HK-2 (cell line): Measurements from ENCODE around the gene LEPR.
A peak's percentile ranks its signal among the peaks of the same experiment; 100 is the strongest.

ENCODE experiments used
- DNase-seq: peaks from one replicate; pipeline ENCODE4 v3.0.0-alpha.2; 2018; ENCODE audit not compliant: unreplicated experiment

Gene LEPR

DNA sequence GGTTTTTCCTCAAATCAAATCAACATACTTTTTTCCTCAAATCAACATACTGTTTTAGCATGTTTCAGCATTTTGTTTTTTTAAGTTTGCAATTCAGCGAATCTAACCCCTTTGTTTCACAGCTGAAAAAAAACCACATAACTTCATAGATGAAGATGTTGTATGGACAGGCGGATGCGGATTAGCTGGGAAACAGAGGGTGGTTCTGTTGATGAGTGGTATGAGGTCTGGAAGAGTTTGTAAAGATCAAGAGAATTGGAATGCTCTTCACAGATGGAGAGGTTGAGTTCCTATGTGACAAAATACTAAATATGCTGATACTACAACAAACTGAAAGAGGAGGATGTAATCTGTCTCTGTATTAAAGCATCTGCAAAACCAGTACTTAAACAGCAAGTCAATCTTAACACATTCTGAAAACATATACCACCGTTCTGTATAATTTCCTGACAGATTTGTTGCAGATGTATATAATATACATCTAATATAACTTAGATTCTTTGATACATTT is 10.6 kb upstream of the LEPR start:
- DNase-seq = no peak

DNA sequence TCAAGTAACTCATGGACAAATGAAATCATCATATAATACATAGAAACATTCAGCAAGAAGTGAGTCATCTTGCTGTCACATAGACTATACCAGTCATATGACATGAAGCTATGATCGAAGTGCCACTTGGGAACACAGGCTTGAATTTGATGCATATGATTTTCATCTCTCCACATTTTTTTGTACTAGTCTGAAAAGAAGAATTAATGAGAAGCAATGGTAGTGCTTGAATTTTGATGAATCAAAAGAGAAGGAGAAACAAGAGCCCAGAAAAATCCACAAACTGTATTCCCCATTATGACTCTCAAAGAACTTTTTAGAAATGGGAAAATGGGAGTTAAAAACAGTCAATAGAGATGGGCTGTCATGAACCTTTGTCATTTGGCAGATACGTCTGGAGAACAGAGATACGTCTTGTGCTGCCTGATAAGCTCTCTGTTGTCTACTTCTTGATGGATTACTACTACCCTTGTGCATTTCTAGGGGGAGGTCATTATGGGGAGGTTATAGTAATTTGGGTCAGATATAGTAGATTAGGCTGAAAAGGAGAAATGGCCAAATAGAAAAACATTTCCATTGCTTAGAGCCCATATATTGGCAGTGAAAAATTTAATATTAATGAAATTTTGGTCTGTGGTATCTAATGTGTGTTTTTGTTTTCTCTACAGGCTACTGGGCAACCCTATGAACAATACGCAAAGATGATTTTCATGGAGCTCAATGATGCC is 8.0 kb upstream of the LEPR start:
- no peak for DNase-seq

DNA sequence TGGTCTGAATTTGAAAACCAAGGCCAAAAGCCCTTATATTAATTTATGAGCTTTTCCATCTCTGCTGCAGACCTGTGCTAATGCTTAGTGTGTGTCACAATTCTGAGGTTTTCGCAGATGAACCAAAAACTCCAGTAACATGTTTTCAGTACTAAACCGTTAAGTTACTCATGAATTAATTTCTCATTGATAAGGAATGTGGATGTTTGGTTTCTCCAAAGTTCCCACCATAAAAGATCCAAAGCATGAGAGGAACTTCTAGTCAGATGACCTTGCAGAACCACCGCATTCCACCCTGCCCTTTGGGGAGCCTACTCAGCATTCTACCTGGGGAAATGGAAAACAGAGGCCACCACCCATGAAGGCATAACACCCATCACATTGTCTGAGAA is 7.5 kb upstream of the LEPR start:
- DNase-seq = peak; percentile 70

DNA sequence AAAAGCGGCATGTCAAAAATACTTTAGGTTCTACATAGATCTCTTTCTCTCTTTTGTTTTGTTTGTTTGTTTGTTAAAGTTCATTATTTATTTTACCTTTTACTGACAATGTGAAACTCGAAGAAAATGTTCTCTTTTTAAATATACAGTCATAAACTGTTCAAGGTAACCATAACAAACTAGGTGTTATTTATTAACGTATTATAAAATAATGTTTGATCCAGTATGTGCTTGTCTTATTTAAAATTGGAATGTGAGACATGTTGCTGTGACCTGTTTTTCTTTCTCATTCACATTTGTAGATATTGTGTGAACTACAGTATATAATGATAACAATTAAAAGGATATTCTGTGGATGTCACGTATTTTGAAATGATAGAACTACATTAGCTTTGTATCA is 5.9 kb upstream of the LEPR start:
- no peak for DNase-seq

DNA sequence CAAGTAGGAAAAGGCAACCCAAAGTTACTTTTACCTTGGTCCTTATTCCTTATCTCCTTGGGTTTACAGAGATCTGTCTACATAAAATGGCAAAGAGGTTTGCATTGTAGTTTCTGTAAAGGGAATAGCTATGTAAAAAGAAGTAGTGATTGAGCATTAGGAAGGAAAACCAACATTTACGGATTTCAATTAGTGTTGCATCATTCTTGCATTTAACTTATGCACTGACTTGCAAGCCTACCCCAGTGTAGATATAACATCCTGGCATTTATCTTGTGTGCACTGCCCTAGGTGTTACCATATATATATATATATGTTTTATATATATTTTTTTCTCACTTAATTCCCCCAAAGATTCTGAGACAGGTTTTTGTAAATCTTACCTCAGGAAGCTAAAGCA is 3.7 kb upstream of the LEPR start:
- DNase-seq = no peak

DNA sequence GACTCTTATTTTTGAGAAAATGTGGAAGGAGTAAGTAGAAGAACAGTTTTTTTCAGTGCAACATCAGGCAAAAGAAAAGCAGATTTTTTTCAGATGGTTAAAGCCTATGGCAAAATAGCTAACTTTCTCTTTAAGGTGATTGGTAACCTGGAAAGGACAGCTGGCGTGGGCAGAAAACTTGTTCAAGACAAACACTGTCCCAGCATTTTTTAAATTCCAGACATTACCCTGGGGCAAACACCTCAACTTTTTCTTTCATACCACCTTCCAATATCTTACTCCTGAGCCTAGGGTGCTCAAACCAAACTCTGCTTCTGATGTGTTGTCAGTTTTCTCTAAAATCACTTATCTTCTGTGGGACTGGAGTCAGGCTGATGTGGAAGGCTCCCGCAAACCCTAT is 2.7 kb upstream of the LEPR start:
- DNase-seq = no peak

DNA sequence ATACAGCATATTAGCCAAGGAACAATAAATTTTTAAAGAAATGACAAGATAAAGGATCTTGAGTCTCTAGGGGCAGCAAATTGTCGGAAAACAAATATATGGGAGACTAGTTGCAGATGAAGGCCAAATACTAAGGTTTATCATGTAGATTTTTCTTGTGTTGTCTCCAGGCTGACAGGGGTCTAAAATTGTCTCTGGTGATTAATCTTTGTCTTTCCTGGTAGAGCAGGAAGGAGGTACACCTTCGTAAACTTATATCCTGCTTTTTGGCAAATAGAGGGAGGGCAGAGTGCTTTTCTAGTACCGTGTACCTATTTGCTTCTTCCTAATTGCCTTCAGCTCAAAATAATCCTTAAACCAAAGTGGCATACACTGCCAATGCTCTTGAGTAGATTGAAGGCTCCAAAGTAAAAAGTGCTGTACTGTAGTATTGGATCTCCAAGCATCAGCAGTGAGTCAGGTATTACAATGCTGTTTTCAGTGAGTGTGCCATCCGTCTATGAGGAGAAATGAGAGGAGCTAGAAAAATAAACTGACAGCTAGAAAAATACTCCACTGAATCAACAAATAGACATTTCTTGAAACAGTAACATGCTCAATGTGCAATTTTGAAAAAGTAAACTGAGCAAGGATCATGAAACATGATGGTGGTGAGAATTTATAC is 1.8 kb upstream of the LEPR start:
- DNase-seq = no peak

DNA sequence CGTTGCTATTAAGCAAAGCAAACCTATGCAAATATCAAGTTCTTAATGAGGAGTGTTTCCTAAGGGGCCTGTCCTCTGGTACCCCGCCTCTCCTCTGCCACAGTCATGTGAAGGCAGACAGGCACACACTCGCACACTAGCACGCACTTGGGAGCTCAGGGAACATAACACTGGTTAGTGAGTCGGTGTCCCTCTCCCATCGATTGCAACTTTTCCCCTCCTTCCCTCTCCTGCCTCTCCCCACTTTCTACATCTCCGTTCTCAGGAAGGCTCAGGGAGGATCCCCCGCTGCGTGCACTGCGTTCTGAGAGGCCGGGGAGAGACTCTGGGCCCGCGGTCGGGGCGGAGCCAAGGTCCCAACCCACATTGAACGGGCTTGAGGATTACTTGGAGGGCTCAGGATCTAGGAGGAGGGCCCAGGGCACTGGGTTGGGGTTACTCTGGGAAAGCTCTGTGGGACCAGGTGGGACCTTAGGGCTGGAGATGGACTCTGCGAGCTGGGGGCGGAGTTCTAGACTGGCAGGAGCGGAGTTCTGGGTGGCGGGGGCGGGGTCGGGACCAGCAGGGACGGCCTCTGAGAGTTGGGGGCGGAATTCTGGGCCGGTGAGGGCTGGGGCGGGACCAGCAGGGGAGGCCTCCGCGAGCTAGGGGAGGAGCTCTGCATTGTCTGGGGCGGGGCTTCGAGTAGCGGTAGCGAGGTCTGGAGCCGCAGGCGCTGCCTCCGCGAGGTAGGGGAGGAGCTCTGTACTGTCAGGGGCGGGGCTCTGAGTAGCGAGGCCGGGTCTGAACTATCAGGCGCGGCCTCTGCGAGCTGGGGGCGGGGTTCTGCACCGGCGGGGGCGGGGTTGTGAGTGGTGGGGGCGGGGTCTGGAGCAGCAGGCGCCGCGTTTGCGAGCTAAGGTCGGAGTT is 533 bp upstream of the LEPR start:
- DNase-seq = peak; percentile 100

DNA sequence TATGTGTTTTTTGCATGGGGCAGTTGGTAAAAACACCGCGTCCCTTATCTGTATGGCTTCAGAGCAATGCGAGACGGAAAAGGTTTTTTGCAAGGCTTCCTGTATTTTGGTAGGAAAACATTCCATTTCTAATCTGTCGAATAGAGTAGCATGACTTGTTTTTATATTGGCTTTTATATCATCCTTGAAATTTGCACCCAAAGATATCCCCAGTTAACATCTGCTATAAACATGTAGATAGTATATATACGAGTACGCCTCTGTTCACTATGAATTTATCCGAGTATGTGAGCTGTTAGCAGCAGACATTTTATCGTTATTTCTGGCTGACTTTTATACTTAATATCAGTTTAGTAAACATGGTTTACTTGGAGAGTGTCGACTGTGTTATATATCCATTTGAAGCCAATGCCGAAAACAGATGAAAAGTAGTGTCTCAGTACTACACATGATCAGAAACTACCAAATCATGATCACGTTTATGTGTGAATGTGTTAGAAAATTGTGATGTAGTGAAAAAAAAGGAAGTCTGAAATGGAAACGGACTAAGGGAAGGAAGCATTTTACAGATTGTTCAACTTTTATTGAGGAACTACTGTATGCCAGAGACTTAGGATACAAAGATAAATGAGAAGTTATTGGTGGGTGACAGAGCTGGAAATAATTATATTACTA is 1.0 kb downstream of the LEPR start:
- DNase-seq = no peak

DNA sequence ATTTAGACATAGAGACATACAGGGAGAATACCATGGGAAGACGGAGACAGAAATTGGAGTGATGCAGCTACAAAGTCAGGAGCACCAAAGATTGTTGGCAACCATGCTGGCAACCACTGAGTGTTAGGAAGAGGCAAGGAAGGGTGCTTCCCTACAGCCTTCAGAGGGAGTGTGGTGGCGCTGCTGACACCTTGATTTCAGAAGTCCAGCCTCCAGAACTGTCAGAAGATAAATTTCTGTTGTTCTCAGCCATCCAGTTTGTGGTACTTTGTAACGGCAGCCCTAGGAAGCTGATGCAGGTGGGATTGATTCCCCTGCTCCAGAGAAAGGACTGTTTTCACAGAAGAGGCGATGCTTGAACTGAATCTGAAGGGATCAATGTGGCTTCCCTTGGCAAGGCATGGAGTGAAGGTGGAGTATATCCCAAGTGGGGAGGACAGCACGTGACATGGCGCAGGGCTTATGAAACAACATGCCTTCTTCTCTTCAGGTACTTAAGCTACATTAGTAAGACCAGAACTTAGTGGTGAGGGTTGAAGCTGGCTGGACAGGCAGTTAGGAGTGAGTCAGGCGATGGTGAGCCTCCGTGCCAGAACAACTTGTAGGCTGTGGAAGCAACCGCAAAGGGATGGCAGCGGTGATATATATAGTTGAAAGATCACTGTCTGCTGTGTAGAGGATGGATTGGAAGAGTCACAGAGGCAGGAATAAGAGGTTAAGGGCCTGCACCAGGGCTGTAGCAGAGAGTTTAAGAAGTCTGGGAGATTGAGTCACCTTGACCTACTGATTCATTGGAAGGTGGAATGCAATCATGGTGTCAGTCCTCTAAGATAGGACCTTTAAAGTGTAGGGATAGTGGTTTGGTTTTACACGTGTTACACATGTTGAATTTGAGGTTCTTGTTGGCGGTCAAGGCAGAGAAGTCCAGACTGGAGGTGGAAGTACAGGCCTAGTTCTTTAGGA is 2.1 kb downstream of the LEPR start:
- DNase-seq = peak; percentile 73

DNA sequence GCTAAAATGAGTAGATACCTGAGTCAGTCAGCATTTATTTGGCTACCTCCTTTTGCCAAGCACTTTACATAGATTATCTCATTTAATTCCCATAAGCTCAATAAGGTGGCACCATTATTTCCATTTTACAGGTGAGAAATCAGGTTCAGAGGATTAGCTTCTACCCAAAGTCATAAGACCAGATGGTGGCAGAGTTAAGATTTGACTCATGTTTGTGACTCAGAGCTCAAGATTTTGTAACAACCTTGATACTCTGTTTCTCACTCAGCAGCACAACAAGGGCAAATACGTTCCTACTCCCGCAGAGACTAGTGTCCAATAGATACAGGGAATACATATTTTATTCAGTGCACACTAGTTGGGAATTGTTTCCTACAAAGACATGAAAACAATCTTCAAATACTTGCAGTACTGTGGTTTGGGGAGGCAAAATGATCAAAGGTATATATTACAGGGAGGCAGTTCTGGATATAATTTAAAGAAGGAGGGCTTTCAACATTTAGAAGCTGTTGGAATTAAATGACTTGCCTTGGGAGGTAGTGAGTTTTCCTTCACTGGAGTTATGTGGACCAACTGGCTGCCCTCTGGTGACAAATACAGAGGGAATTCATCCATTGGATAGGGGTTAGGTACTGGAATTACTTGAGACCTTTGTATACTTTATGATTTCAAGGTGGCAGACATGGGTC is 3.6 kb downstream of the LEPR start:
- no peak for DNase-seq

DNA sequence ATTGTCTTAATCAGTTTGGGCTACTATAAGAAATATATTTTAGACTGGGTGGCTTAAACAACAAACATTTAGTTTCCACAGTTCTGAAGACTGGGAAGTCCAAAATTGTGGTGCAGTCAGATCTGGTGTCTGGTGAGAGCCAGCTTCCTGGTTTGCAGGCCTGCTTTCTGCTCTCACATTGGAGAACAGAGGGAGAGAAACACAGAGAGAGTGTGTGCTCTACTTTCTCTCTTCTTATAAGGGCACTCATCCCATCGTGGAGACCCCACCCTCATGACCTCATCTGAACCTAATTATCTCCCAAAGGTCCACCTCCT is 4.1 kb downstream of the LEPR start:
- no peak for DNase-seq

DNA sequence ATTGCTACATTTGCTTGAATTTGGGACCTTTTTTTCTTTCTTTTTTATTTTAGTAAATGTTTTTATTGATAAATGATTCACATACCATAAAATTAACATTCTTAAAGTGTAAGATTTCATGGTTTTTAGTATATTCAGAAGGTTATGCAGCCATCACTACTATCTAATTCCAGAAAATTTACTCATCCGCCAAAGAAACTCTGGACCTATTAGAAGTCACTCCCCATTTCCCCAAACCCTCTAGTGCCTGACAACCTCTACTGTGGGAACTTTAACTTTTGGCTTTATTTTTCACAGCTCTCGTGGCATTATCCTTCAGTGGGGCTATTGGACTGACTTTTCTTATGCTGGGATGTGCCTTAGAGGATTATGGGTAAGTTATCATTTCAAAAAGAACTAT is 4.5 kb downstream of the LEPR start:
- no peak for DNase-seq

DNA sequence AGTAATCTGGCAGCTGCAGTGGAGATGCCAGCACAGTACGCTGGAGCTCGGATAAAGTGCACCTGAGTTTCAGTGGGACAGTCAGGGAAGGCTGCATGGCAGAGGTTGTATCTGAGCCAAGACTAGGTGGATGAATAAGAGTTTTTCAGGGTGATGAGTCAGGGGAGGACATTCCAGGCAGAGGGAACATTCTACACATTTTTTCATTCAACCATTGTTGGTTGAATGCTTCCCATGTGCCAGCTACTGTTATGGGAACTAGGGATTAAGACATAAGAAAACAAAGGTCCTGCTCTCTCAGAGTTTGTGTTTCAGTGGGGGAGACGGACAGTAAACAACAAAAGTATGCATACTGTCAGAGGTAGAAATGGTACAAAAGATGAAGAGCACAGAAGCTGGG is 5.2 kb downstream of the LEPR start:
- DNase-seq = peak; percentile 67

DNA sequence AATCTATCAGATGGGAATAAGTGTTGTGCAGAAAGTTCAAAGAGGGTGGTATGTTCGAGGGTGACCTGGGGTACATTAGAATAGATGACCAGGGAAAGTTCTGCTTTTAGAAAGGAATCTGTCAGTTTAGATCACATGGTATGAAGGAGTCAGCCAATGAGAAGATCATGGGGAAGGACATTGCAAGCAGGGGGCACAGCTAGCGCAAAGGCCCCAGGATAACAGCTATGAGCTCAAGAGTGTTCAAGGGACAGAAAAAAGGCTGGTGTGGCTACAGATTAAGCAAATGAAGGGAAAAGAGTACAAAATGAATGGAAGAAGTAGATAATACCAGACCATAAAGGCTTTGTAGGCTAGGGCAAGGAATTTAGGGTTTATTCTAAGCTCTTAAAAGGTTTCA is 8.6 kb downstream of the LEPR start:
- no peak for DNase-seq

DNA sequence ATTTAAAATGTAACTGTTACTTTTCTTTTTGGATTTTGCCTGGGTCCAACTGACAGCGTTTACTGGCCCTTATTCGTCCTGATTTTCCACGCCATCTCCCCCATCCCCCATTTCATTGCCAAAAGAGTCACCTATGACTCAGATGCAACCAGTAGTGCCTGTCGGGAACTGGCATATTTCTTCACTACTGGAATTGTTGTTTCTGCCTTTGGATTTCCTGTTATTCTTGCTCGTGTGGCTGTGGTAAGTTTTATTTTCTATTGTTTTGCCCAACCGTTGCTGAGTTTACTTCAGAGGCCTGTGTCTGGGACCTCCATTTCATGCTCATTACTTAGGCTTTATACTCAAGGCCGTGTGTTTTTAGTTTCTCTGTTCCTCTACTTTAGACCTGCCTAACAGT is 9.3 kb downstream of the LEPR start:
- DNase-seq = peak; percentile 51

DNA sequence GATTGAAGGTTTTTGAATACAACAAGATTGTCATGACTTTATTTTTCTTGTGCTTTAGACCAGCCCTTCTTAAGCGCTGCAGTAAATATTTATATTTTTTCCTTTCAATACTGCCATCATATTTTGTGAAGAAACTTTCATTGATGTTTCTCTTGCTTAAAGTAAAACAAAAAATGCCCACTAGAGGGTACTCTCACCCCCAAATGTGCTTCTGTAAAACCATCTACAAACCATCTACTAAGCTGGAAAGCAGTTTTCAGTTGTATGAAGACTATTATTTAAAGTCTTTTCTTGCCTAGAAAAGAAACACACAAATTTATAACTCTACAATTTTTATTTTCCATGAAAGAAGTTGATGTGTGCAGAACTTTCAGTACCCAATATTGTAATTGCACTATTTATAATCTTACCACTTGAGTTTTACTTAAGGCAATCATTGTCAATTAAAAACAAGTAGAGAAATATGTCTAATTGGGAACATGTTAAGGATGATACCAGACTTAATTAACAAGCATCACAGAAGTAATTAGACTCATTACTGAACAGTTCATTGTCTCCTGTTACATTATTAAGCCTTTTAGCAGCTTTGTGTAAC is 10.7 kb downstream of the LEPR start:
- DNase-seq = no peak

DNA sequence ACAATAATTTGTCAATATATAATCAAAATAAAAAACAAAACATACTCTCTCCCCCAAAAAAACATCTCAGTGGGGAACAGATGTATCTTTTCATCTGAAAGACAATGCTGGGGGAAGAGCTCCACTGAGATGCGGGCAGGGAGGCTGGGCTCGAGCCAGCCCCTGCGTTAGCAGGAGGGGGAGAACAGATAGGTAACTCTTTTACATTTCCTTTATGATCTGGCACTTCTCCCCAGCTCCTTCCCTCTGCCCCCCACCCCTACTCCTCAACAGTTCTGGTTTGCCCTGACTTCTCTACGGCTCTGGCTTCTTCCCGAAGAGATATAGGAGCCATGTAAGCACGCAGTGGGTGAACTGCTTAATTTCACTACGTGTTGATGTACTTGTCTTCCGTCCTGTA is 12.4 kb downstream of the LEPR start:
- DNase-seq = no peak

DNA sequence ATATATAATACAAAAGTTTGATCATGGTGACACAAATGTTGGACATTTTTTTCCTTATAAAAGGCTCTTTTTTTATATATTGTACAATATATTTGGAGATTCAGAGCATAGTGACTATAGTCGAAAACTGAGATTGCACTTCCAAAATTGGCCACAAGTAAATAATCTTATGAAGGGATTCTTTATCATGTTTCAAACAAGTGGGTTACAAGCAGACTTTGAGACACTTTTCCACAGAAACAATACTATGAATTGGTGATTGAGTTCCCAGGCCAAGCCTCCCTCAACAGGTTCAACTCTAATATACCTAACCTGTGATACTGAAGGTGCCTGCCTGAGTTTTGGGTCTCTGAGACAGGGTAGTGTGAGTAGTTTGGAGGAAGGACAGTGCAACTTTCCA is 13.8 kb downstream of the LEPR start:
- DNase-seq = no peak

DNA sequence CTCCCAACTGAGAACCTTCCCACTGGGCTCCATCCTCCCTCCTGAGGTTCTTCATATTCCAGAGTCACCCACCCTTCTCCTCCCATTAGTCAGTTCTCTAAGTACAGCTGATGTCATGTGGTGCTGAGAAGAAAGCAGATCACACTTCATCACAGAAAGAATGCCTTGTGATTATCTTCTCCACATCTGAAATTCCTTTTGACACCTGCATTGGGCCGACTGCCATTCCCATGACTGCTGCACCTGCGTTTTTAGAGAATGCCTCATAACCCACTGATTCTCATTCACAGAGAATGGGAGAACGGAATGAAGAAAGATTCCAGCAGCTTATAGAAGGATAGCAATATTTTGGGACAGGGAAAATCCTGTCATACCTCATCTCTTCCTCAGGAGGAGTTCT is 14.3 kb downstream of the LEPR start:
- no peak for DNase-seq
